Esophagus squamous epithelium (tissue), 5 donors: ENCODE results near the gene PICK1. TPM values are rescaled to one million over a fixed set of nuclear protein-coding genes. Genes with fewer than 3 reads are reported as not detected.

Experiments used
- DNase-seq: peaks from one replicate; lab custom pipeline; 2025; lab: John Stamatoyannopoulos, UW
- H3K27ac ChIP-seq, 4 donors: fragments of 200-600 bp; sonication (generic); one replicate each; pipeline ENCODE4 v1.5.1; 2016 to 2019; ENCODE audit warnings: mild to moderate bottlenecking in 1 of 4
- H3K27me3 ChIP-seq, 4 donors: fragments of 200-600 bp; sonication (generic); 1 replicate in 3 of 4; 2 replicates in 1 of 4; pipeline versions ENCODE4 v1.5.1 to v1.6.0; 2017 to 2021; ENCODE audit warnings: antibody characterized with exemption in 1 of 4
- H3K36me3 ChIP-seq, 3 donors: fragments of 200-600 bp; sonication (generic); one replicate each; pipeline ENCODE4 v1.5.1; 2016 to 2019
- H3K4me1 ChIP-seq, 3 donors: fragments of 200-600 bp; sonication (generic); one replicate each; pipeline ENCODE4 v1.5.1; 2017 to 2019
- H3K4me3 ChIP-seq, 4 donors: fragments of 200-600 bp; sonication (generic); 1 replicate in 3 of 4; 2 replicates in 1 of 4; pipeline ENCODE4 v1.5.1; 2016 to 2019; ENCODE audit warnings: mild to moderate bottlenecking in 2 of 4, moderate library complexity in 1 of 4
- H3K9me3 ChIP-seq, 3 donors: fragments of 200-600 bp; sonication (generic); one replicate each; pipeline ENCODE4 v1.5.1; 2016 to 2019
- POLR2A ChIP-seq, 4 donors: fragments of 450-650 bp; IDR thresholded peaks; one replicate each; pipeline ENCODE4 v1.6.1; 2017; ENCODE audit warnings: antibody characterized with exemption in 4 of 4, mild to moderate bottlenecking in 4 of 4, moderate library complexity in 3 of 4
- WGBS, 2 donors: methylation state at CpG; one replicate each; pipeline ENCODE4 v1.1.5; 2018; 5-methylcytosine and 5-hydroxymethylcytosine counted together
- intact Hi-C: fragments of 100-400 bp; cut with DNase I; formaldehyde crosslinking; loops from one replicate; pipeline ENCODE4 v1.15.0; 2022
- total RNA-seq, 4 donors: library from RNA; depleted of rRNA; stranded (reverse); fragments of >200 nt; gene quantifications; one replicate each; pipeline ENCODE4 v1.1.0, GENCODE V29; 2016
- TF ChIP-seq, protein P1 (sequence below), 6 experiments: fragments of 450-650 bp in 4 of 6; fragments of 200-600 bp in 2 of 6; sonication (generic) in 2 of 6; IDR thresholded peaks; one replicate each; pipeline ENCODE4 v1.5.1; 2016 to 2019; ENCODE audit warnings: antibody characterized with exemption in 6 of 6, mild to moderate bottlenecking in 4 of 6, moderate library complexity in 4 of 6
- donor health status: DM: yes; HTN: yes; CAD: no.

PICK1 gene
- total RNA-seq, 4 donors from 2014 or later = 26.3 to 53.1 (median 31.2) TPM

DNA sequence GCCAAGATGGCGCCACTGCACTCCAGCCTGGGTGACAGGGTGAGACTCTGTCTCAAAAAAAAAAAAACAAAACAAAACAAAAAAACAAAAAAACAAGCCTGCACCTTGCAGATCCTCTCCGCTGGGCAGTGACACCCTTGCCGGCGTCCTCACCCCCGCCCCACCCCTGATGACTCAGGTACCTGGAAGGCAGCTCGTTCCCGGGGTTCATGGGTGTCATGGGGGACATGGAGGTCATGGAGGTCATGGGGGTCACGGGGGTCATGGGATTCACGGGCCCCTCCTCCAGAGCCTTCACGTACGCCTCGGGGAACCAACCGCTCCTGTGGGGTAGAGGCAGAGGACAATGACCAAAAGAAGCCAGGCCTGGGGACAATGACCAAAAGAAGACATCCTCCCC is 29.7 kb downstream of the PICK1 start:
- intact Hi-C loops = no loop called here
- Histone ChIP-seq H3K9me3 (no peaks in the 10 kb centered on the region), H3K27me3 (peaks cover 3 to 49% (median 8%) of the 10 kb centered on the region in 4 donors), H3K4me3 (no peak overlapping the region), H3K4me1 (peaks cover 11 to 31% (median 22%) of the 10 kb centered on the region in 3 donors), H3K27ac (no peak overlapping the region), H3K36me3 (peaks cover 0 to 5% (median 0%) of the 10 kb centered on the region in 3 donors)
- TF ChIP-seq, protein P1, sequence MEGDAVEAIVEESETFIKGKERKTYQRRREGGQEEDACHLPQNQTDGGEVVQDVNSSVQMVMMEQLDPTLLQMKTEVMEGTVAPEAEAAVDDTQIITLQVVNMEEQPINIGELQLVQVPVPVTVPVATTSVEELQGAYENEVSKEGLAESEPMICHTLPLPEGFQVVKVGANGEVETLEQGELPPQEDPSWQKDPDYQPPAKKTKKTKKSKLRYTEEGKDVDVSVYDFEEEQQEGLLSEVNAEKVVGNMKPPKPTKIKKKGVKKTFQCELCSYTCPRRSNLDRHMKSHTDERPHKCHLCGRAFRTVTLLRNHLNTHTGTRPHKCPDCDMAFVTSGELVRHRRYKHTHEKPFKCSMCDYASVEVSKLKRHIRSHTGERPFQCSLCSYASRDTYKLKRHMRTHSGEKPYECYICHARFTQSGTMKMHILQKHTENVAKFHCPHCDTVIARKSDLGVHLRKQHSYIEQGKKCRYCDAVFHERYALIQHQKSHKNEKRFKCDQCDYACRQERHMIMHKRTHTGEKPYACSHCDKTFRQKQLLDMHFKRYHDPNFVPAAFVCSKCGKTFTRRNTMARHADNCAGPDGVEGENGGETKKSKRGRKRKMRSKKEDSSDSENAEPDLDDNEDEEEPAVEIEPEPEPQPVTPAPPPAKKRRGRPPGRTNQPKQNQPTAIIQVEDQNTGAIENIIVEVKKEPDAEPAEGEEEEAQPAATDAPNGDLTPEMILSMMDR (IDR thresholded peaks at IDR 0.05) = no peak
- TF ChIP-seq POLR2A (IDR thresholded peaks at IDR 0.05) = no peak
- no peak for DNase-seq
- WGBS, 2 donors = 63 to 65% methylated on average over 13 of the region's 13 CpGs

DNA sequence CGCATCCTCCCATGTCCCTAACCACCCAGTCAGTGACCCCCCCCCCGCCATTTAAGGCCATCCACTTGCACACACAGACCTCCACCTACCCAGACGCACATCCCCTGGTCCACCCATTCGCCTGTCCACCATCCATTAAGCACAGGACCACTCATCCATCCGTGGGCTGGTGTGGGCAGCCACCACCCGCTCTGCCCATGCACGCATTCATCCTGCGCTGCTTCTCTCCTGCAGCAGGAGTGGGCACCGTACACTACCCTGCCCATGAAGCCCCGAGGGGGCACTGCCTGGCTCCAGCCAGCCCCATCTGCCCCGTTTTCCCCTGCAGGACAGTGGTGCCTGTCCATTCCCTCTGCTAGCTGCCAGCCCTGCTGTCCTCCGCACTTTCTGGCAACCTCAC is 30.7 kb downstream of the PICK1 start:
- peak overlapping the region in 1 of 4 donors; percentile 44 for H3K4me3 ChIP-seq
- 93 to 98% methylated on average over 12 of the region's 12 CpGs for WGBS, 2 donors
- no peak for DNase-seq
- H3K36me3 ChIP-seq = peaks cover 0 to 5% (median 0%) of the 10 kb centered on the region in 3 donors
- H3K27me3 ChIP-seq = peaks cover 0 to 40% (median 2%) of the 10 kb centered on the region in 4 donors
- H3K4me1 ChIP-seq = peaks cover 7 to 22% (median 14%) of the 10 kb centered on the region in 3 donors
- intact Hi-C loops = no loop called here
- H3K9me3 ChIP-seq = no peaks in the 10 kb centered on the region
- H3K27ac ChIP-seq = no peak overlapping the region
- no peak for TF ChIP-seq POLR2A (IDR thresholded peaks at IDR 0.05)
- TF ChIP-seq, protein P1 (IDR thresholded peaks at IDR 0.05) = no peak

DNA sequence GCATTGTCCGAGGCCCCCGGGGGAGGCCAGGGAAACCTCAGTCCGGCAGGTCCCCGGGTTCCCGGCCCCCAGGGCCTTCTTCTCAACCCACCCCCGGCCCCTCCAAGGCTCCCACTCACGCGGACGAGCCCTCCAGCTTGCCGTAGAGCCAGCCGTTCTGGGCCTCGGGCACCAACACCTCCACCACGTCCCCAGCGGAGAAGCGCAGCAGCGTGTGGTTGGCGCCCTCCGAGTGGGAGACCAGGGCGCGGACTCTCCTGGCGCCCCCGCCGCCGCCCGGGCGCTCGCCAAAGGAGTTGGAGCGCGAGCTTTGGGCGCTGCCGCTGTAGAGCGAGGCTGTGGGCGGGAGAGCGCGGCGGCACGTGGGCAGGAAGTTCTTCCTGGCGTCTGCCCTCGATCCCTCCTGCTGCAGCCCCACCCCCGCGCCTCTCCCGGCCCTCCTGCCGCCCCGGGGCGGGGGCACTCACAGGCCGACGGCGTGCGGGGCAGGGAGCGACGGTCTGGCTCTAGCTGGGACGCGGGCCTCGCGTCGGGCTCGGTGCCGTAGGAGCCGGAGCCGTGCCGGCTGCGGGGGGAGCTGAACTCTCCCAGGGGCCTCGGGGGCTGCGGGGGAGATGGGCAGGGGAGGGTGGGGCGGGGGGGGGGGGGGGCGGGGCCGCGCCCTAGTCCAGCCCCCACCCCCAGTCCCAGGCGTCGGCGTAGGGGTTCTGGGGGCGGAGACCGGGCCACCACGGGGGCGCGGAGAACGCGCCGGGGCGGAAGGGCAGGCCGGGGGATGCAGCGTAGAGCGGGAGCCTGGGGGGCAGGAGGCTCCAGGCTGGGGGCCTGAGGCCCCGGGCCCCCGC is 31.6 kb downstream of the PICK1 start:
- H3K36me3 ChIP-seq = peaks cover 0 to 5% (median 0%) of the 10 kb centered on the region in 3 donors
- H3K4me1 ChIP-seq = peaks cover 7 to 18% (median 14%) of the 10 kb centered on the region in 3 donors
- TF ChIP-seq, protein P1 (IDR thresholded peaks at IDR 0.05) = no peak
- no peak for TF ChIP-seq POLR2A (IDR thresholded peaks at IDR 0.05)
- no peak for DNase-seq
- intact Hi-C loops = no loop called here
- H3K9me3 ChIP-seq = no peaks in the 10 kb centered on the region
- 0% methylated on average over 2 of the region's 85 CpGs; no CpG with 5 or more reads in 1 of the 2 donors for WGBS, 2 donors
- peaks cover 0 to 30% (median 2%) of the 10 kb centered on the region in 4 donors for H3K27me3 ChIP-seq
- H3K27ac ChIP-seq = peak overlapping the region in 1 of 4 donors; percentile 15
- H3K4me3 ChIP-seq = peak overlapping the region; percentile 22 to 64 (median 34)

DNA sequence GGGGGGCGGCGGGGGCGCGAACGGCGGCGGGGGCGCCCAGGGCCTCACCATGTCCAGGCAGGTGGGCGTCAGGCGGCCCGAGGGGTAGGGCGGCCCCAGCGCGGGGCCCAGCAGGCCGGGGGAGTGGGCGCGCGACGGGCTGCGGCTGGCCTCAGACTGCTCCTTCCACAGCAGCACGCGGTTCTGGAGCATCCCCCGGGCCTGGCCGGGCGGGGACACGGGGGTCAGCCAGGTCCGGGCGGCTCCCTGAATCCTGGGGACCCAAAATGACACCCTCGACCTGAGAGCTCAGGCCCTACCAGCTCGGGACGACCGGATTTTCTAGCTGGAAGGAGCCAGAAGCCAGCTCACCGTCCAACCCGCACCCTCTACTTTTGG is 32.3 kb downstream of the PICK1 start:
- H3K27ac ChIP-seq = peak overlapping the region in 1 of 4 donors; percentile 15
- peaks cover 7 to 18% (median 14%) of the 10 kb centered on the region in 3 donors for H3K4me1 ChIP-seq
- intact Hi-C loops = no loop called here
- TF ChIP-seq POLR2A (IDR thresholded peaks at IDR 0.05) = no peak
- no peaks in the 10 kb centered on the region for H3K9me3 ChIP-seq
- H3K27me3 ChIP-seq = peaks cover 0 to 23% (median 2%) of the 10 kb centered on the region in 4 donors
- H3K4me3 ChIP-seq = peak overlapping the region; percentile 22 to 64 (median 34)
- 55 to 100% methylated on average over 1 to 4 of the region's 34 CpGs for WGBS, 2 donors
- peaks cover 0 to 5% (median 0%) of the 10 kb centered on the region in 3 donors for H3K36me3 ChIP-seq
- no peak for DNase-seq

DNA sequence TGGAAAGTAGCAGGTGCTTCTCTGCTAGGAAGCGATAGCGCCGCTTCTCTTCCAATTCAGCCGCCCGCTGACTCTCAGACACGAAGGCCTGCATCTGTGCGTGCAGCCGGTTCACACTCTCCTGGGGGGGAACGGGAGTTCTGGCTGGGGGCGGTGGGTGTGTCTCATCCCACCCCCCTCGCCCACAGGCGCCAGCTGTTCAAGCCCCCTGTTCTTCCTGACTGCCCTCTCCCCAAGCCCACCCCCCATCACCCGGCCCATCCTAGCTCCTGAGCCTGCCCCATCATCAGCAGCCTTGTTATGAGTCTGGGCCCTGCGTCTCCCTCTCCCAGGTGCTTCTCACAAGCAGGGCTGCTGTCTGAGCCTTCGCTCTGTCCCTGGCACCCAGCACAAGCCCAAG is 39.9 kb downstream of the PICK1 start:
- H3K4me3 ChIP-seq = no peak overlapping the region
- TF ChIP-seq POLR2A (IDR thresholded peaks at IDR 0.05) = no peak
- TF ChIP-seq, protein P1 (IDR thresholded peaks at IDR 0.05) = no peak
- no peaks in the 10 kb centered on the region for H3K9me3 ChIP-seq
- WGBS, 2 donors = 81 to 93% methylated on average over 3 to 10 of the region's 15 CpGs
- DNase-seq = no peak
- no peaks in the 10 kb centered on the region for H3K36me3 ChIP-seq
- H3K27me3 ChIP-seq = no peaks in the 10 kb centered on the region
- H3K27ac ChIP-seq = no peak overlapping the region
- intact Hi-C loops = no loop called here
- H3K4me1 ChIP-seq = peaks cover 0 to 12% (median 0%) of the 10 kb centered on the region in 3 donors
